Mucosa of rectum (tissue), 2 donors: ENCODE results near the gene BDKRB1.
A peak's percentile ranks its signal among the peaks of the same experiment; 100 is the strongest.

Experiments
- H3K27ac ChIP-seq, 2 donors: one replicate each; pipeline ENCODE4 v1.7.0; 2013; ENCODE audit warnings: inconsistent platforms in 2 of 2, low read depth in 2 of 2, low read length in 2 of 2
- H3K27me3 ChIP-seq, 2 donors: one replicate each; pipeline ENCODE4 v1.7.0; 2013; ENCODE audit warnings: low read length in 2 of 2; ENCODE audit not compliant: control insufficient read depth in 2 of 2, insufficient read depth in 2 of 2
- H3K36me3 ChIP-seq, 2 donors: one replicate each; pipeline ENCODE4 v1.7.0; 2013; ENCODE audit warnings: low read length in 2 of 2; ENCODE audit not compliant: control insufficient read depth in 2 of 2, insufficient read depth in 2 of 2
- H3K4me1 ChIP-seq, 2 donors: one replicate each; pipeline ENCODE4 v1.7.0; 2013; ENCODE audit warnings: low read length in 2 of 2, mild to moderate bottlenecking in 1 of 2; ENCODE audit not compliant: control insufficient read depth in 2 of 2, insufficient read depth in 2 of 2
- H3K4me3 ChIP-seq, 2 donors: one replicate each; pipeline ENCODE4 v1.7.0; 2013; ENCODE audit warnings: low read length in 2 of 2
- H3K9ac ChIP-seq, 2 donors: one replicate each; pipeline ENCODE4 v1.7.0; 2013; ENCODE audit warnings: low read length in 2 of 2, low read depth in 1 of 2, mild to moderate bottlenecking in 1 of 2
- H3K9me3 ChIP-seq, 2 donors: one replicate each; pipeline ENCODE4 v1.7.0; 2013; ENCODE audit warnings: low read length in 2 of 2; ENCODE audit not compliant: control insufficient read depth in 2 of 2
- donor health status: healthy.
- donor health status: Normal muscosa, but diverticular disease.

BDKRB1 gene

GRCh38 chr14:96255501-96256366 is at the start of gene BDKRB1:
BDKRB1 (plus strand) TSS chr14:96256210; CDS start chr14:96263683, 7,473 bp downstream.
- Histone ChIP-seq H3K27ac (peak within 1 kb of the TSS in 1 of 2 donors; percentile 59), H3K27me3 (no peaks in the 10 kb centered on the region), H3K4me3 (peak within 1 kb of the TSS in 1 of 2 donors; percentile 1), H3K36me3 (no peaks in the 10 kb centered on the region), H3K9me3 (no peaks in the 10 kb centered on the region), H3K9ac (peak within 1 kb of the TSS in 1 of 2 donors; percentile 18), H3K4me1 (peaks cover 2 to 3% of the 10 kb centered on the region in 2 donors)

- H3K4me1 ChIP-seq, result peaks cover 19 to 26% of the 10 kb centered on the region in 2 donors
- H3K27me3 ChIP-seq, result no peaks in the 10 kb centered on the region
- peak overlapping the region; percentile 52 to 89 for H3K9ac ChIP-seq
- H3K27ac ChIP-seq, result peak overlapping the region; percentile 85 to 86
- no peaks in the 10 kb centered on the region for H3K9me3 ChIP-seq
- H3K36me3 ChIP-seq, result peaks cover 0 to 3% of the 10 kb centered on the region in 2 donors
- peak overlapping the region; percentile 62 to 81 for H3K4me3 ChIP-seq
Measured at GRCh38 chr14:96206461-96206860, 49.5 kb upstream of the BDKRB1 start.

DNA sequence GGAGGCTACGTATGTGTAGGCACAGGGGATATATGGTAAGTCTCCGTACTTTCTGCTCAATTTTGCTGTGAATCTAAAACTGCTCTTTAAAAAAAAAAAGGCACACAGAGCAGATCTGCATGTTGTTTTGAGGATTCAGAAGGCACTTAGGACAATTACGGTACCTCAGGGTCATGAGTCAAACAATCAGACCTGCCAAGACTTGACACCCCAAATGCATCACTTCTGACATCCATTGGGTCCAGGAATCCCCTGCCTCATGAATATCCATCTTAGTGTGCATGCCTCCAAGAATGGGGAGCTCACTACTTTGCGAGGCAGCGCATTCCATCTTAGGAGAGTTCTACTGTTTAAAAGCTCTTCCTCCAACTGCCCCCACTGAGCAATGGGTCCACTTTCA is 48.3 kb upstream of the BDKRB1 start:
- Histone ChIP-seq H3K4me1 (peaks cover 19 to 26% of the 10 kb centered on the region in 2 donors), H3K4me3 (peak overlapping the region in 1 of 2 donors; percentile 41)

DNA sequence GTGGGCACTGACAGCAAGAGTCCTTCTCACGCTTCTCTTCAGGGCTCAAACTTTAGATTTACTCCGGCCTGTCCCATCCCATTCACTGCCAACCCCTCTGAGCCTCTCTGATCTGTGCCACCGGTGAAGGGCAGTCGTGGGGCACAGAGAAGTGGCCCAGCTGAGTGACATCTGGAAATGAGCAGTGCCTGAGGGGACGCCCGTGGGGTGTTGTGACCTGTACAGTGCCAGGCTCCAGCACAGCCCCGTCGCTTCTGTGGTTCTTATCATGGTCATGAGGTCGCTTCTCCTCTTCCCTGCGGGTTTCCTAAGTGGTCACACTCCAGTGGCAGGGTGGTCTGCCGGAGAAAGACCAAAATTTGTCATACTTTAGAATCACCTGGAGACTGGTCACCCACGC is 47.3 kb upstream of the BDKRB1 start:
- no peak overlapping the region for H3K27ac ChIP-seq
- no peaks in the 10 kb centered on the region for H3K27me3 ChIP-seq
- no peak overlapping the region for H3K9ac ChIP-seq
- H3K9me3 ChIP-seq, result no peaks in the 10 kb centered on the region
- peaks cover 18 to 23% of the 10 kb centered on the region in 2 donors for H3K4me1 ChIP-seq
- no peak overlapping the region for H3K4me3 ChIP-seq
- peaks cover 0 to 3% of the 10 kb centered on the region in 2 donors for H3K36me3 ChIP-seq

More for the DNA sequence above, 48.3 kb upstream of the BDKRB1 start:
- Histone ChIP-seq H3K9me3 (no peaks in the 10 kb centered on the region), H3K27ac (no peak overlapping the region), H3K36me3 (peaks cover 0 to 3% of the 10 kb centered on the region in 2 donors), H3K9ac (no peak overlapping the region), H3K27me3 (no peaks in the 10 kb centered on the region)

GRCh38 chr14:96212140-96212539 is 43.9 kb upstream of the BDKRB1 start:
- no peak overlapping the region for H3K9ac ChIP-seq
- no peaks in the 10 kb centered on the region for H3K27me3 ChIP-seq
- H3K27ac ChIP-seq, result no peak overlapping the region
- H3K9me3 ChIP-seq, result no peaks in the 10 kb centered on the region
- peaks cover 0 to 3% of the 10 kb centered on the region in 2 donors for H3K36me3 ChIP-seq
- H3K4me1 ChIP-seq, result no peaks in the 10 kb centered on the region
- H3K4me3 ChIP-seq, result no peak overlapping the region

GRCh38 chr14:96212896-96213295 is 43.1 kb upstream of the BDKRB1 start:
- Histone ChIP-seq H3K4me3 (no peak overlapping the region), H3K9me3 (no peaks in the 10 kb centered on the region)

GRCh38 chr14:96213871-96214465 is 42.0 kb upstream of the BDKRB1 start:
- Histone ChIP-seq H3K4me1 (no peaks in the 10 kb centered on the region), H3K9ac (no peak overlapping the region), H3K9me3 (no peaks in the 10 kb centered on the region), H3K27me3 (no peaks in the 10 kb centered on the region), H3K27ac (no peak overlapping the region), H3K36me3 (no peaks in the 10 kb centered on the region), H3K4me3 (no peak overlapping the region)

More at GRCh38 chr14:96212896-96213295, 43.1 kb upstream of the BDKRB1 start:
- H3K36me3 ChIP-seq, result peaks cover 0 to 3% of the 10 kb centered on the region in 2 donors
- H3K27ac ChIP-seq, result no peak overlapping the region
- H3K27me3 ChIP-seq, result no peaks in the 10 kb centered on the region
- H3K9ac ChIP-seq, result no peak overlapping the region
- H3K4me1 ChIP-seq, result no peaks in the 10 kb centered on the region

DNA sequence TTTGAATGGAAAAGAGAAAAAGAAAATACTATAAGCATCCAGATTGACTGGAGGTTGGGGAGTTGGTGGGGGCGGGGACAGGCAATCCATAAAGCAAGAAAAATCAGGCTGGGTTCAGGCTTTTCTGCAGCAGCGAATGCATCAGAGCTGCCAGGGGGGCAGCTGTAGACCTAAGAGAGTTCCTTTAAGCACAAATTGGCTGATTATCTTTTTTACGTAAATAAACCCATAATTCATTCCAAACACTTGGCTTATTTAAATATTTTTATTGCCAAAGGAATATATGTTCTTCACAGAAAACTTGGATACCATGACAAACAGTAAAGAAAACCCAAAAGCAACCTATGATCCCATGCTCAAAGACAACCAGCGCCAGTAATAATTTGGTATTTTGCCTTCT is 41.2 kb upstream of the BDKRB1 start:
- no peaks in the 10 kb centered on the region for H3K4me1 ChIP-seq
- no peak overlapping the region for H3K27ac ChIP-seq
- no peak overlapping the region for H3K9ac ChIP-seq
- no peaks in the 10 kb centered on the region for H3K9me3 ChIP-seq
- H3K36me3 ChIP-seq, result no peaks in the 10 kb centered on the region
- H3K4me3 ChIP-seq, result no peak overlapping the region
- H3K27me3 ChIP-seq, result no peaks in the 10 kb centered on the region

DNA sequence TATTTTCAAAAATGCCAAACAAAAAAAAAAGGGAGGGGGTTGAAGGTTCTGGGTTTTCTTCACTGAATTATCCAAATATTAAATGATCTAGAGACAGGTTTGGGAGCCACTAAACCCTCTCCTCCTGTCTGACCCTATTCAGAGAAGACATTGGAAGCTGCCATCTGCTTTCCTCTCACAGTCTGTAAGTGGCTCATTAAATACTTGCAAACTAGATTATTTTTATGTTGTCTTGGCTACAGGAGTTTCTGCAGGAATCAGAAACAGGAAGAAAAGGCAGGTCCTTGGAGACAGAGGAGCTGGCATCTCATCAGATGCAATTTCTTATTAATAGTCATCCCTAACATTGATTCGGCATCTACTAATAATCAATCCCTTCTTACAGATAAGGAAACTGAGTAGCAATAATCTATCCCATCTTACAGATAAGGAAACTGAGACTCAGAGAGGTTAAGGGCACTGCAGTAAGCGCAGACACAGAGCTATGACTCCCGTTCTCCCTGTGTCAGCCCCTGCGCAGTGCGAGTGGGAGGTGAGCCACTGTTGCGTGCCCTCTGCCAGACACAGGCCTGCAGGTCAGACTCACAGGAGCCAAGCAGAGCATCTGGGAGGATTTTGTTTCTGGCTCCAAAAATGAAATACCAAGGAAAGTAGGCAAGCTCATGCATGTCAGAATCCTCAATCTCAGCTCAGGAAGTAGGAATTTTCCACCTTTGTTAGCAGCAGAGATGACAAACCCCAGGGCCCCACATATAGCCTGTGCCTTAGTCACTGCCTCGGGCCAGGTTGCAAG is 40.4 kb upstream of the BDKRB1 start:
- Histone ChIP-seq H3K9me3 (no peaks in the 10 kb centered on the region), H3K27ac (no peak overlapping the region), H3K27me3 (no peaks in the 10 kb centered on the region), H3K4me1 (no peaks in the 10 kb centered on the region), H3K36me3 (no peaks in the 10 kb centered on the region), H3K9ac (no peak overlapping the region), H3K4me3 (no peak overlapping the region)
